ENCODE results near the gene NUP214. TPM values are rescaled to one million over a fixed set of nuclear protein-coding genes. Genes with fewer than 3 reads are reported as not detected.

NUP214 gene
- total and polyA plus RNA-seq, 8 donors, result 43.8 to 58.4 (median 47.4) TPM

DNA sequence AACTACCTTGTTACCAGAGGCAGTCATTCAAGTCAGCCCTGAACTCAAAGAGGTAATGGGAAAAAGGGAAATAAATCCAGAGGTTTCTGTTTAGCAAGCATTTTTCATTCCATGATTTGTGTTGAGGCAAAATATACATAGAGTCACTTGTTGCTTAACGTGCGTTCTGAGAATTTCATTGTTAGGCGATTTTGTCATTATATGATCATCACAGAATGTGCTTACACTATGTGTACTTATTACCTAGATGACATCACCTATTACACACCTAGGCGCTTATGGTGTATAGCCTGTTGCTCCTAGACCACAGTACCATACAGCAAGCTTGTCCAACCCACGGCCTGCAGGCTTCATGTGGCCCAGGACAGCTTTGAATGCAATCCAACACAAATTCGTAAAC, 36.2 kb downstream of the NUP214 start:
- ATAC-seq (no peak), DNase-seq (no peak)
- no peaks in the 10 kb centered on the region for H3K27me3 ChIP-seq
- no peaks in the 10 kb centered on the region for H3K4me1 ChIP-seq
- H3K36me3 ChIP-seq, result peaks cover 4 to 100% of the 10 kb centered on the region in 2 donors
- TF ChIP-seq, protein P1, sequence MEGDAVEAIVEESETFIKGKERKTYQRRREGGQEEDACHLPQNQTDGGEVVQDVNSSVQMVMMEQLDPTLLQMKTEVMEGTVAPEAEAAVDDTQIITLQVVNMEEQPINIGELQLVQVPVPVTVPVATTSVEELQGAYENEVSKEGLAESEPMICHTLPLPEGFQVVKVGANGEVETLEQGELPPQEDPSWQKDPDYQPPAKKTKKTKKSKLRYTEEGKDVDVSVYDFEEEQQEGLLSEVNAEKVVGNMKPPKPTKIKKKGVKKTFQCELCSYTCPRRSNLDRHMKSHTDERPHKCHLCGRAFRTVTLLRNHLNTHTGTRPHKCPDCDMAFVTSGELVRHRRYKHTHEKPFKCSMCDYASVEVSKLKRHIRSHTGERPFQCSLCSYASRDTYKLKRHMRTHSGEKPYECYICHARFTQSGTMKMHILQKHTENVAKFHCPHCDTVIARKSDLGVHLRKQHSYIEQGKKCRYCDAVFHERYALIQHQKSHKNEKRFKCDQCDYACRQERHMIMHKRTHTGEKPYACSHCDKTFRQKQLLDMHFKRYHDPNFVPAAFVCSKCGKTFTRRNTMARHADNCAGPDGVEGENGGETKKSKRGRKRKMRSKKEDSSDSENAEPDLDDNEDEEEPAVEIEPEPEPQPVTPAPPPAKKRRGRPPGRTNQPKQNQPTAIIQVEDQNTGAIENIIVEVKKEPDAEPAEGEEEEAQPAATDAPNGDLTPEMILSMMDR (IDR thresholded peaks at IDR 0.05), result no peak
- H3K27ac ChIP-seq, result no peak overlapping the region
- no peak overlapping the region for H3K4me3 ChIP-seq
- no peaks in the 10 kb centered on the region for H3K9me3 ChIP-seq
- intact Hi-C loops (cut with DNase I), result no loop called here

DNA sequence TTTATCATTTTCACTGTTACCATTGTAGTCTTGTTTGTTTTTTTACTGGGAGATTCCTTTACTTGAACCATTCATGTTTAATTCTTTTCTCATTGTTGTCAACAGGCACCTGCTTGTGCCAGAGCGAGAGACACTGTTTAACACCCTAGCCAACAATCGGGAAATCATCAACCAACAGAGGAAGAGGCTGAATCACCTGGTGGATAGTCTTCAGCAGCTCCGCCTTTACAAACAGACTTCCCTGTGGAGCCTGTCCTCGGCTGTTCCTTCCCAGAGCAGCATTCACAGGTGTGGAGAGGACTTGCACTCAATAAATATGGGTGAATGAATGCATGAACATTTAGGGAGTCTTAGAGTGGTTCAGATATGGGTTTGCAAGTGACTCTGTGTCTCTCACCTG, 37.5 kb downstream of the NUP214 start:
- peaks cover 4 to 97% of the 10 kb centered on the region in 2 donors for H3K36me3 ChIP-seq
- TF ChIP-seq, protein P1 (IDR thresholded peaks at IDR 0.05), result no peak
- no peaks in the 10 kb centered on the region for H3K4me1 ChIP-seq
- intact Hi-C loops (cut with DNase I), result no loop called here
- no peak for ATAC-seq
- no peaks in the 10 kb centered on the region for H3K27me3 ChIP-seq
- H3K4me3 ChIP-seq, result no peak overlapping the region
- no peak for DNase-seq
- no peaks in the 10 kb centered on the region for H3K9me3 ChIP-seq
- no peak overlapping the region for H3K27ac ChIP-seq

DNA sequence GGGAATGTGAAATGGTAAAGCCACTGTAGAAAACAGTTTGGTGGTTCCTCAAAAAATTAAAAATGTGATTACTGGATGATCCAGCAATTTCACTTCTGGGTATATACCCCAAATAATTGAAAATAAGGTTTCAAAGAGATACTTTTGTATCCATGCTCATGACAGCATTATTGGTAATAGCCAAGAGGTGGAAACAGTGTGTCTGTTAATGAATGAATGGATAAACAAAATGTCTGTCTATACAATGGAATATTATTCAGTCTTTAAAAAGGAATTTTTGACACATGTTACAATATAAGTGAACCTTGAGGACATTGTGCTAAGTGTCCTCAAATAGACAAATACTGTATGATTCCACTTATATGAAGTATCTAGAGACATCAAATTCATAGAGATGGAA, 40.1 kb downstream of the NUP214 start:
- Histone ChIP-seq H3K27me3 (no peaks in the 10 kb centered on the region), H3K27ac (no peak overlapping the region), H3K4me3 (no peak overlapping the region), H3K9me3 (no peaks in the 10 kb centered on the region), H3K4me1 (no peaks in the 10 kb centered on the region), H3K36me3 (peaks cover 4 to 78% of the 10 kb centered on the region in 2 donors)
- TF ChIP-seq, protein P1 (IDR thresholded peaks at IDR 0.05), result no peak
- intact Hi-C loops (cut with DNase I), result no loop called here
- ATAC-seq (no peak), DNase-seq (no peak)

DNA sequence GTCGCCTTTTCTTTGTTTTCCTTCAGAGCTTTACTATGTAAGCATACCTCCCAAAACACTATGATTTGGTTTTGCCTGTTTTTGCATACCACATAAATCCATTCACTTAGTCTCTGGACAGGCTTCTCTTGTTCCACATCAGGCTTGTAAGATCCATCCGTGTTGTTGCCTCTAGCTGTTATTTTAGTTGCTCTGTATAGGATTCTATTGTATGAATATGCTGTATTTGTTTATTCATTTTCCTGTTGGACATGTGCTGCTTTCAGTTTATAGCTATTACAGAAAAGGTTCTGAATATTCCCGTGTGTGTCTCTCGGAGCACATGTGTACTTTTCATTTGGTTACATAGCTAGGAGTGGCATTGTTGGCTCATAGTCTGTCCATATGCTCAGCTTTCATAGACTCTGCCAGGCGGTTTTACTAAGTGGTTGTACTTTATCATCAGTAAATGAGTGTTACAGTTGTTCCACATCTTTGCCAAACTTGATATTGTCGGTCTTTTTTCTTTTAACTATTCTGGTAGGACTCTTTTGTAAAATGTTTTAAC, 41.8 kb downstream of the NUP214 start:
- no peak overlapping the region for H3K27ac ChIP-seq
- intact Hi-C loops (cut with DNase I), result no loop called here
- peak in 1 of 4 donors; percentile 15 for DNase-seq
- H3K4me3 ChIP-seq, result no peak overlapping the region
- no peaks in the 10 kb centered on the region for H3K9me3 ChIP-seq
- H3K4me1 ChIP-seq, result no peaks in the 10 kb centered on the region
- H3K27me3 ChIP-seq, result no peaks in the 10 kb centered on the region
- ATAC-seq, result peak; percentile 81
- peaks cover 4 to 72% of the 10 kb centered on the region in 2 donors for H3K36me3 ChIP-seq
- TF ChIP-seq, protein P1 (IDR thresholded peaks at IDR 0.05), result no peak

DNA sequence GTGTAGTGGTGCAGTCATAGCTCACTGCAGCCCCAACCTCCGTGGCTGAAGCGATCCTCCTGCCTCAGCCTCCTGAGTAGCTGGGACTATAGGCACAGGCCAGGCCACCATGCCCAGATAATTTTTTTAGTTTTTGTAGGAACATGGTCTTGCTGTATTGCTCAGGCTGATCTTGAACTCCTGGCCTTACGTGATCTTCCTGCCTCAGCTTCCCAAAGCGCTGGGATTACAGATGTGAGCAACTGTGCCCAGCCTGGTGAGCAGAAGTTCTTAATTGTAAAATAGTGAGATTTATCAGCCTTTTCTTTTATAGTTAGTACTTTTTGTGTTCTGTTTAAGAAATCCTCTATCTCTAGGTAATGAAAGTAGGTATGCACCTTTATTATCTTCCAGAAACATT, 42.5 kb downstream of the NUP214 start:
- Histone ChIP-seq H3K4me3 (no peak overlapping the region), H3K27me3 (no peaks in the 10 kb centered on the region), H3K4me1 (no peaks in the 10 kb centered on the region), H3K27ac (no peak overlapping the region), H3K36me3 (peaks cover 4 to 65% of the 10 kb centered on the region in 2 donors), H3K9me3 (no peaks in the 10 kb centered on the region)
- TF ChIP-seq, protein P1 (IDR thresholded peaks at IDR 0.05), result no peak
- intact Hi-C loops (cut with DNase I), result no loop called here
- DNase-seq (no peak), ATAC-seq (no peak)
